ENCODE measurements around the gene PLD3.
"Not testable (repeated sequence)": the region's sequence is repeated elsewhere in the genome, so short reads cannot be mapped to it uniquely, and the experiment has no call there.

Gene PLD3

DNA sequence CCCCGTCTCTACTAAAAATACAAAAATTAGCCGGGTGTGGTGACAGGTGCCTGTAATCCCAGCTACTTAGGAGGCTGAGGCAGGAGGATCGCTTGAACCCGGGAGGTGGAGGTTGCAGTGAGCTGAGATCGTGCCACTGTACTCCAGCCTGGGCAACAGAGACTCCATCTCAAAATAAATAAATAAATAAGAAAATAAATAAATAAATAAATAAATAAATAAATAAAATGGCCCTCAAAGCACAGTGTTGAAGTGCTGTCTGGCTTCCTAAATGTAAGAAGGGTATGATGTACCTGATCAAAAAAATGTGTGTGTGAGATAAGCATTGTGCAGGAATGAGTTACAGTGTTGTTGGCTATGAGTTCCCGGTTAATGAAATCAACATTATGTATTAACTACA lies 15.4 kb upstream of the PLD3 start:
- DNase-seq (ENCODE audit: low spot score), result not testable (repeated sequence)

DNA sequence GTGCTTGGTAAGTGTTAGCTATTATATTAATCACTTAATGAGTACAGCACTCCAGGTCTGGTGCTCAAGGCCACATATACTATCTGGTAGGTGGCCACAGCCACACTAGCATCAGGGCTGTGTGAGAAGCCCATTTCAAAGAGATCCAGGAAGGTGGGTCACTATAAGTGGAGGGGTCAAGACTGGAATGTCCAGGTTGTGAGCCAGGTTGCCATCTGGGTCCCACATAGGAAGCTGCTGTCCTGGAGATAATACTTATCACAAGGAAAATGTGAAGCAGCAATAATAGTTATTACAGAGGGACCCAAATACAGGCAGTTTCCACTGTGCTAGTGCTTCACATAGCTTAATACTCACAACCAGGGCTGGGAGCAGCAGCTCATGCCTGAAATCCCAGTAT lies 13.4 kb upstream of the PLD3 start:
- DNase-seq (ENCODE audit: low spot score), result no peak

DNA sequence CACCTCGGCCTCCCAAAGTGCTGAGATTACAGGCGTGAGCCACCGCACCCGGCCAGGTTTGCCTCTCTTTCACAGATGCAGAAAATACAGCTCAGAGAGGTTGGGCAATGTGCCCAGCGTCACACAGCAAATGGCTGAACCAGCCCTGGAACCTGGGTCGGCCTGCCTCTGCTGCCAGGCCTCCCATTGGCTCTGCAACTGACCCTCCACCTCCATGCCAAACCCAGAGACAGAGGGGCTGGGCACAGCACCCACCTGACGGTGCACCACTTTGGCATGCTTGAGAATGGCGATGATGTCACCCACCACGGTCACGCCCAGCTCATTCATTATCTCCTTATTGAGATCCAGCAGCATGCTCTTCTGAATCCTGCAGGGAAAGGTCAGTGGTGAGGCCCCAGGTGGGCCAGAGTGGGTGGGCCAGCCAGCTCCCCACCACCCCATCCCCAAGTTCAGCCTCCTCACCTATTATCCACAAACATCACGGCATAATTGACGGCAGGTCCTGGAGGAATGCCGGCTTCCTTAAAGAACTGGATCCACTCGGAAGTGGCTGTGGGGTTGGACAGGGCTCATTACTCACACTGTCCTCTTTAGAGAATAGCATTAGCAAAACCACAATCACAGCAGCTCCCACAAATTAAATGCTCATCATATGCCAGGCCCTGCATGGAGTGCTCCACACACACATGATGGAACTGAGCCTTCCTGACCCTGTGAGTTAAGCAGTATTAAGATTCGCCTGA lies 12.5 kb upstream of the PLD3 start:
- no peak for DNase-seq (ENCODE audit: low spot score)

DNA sequence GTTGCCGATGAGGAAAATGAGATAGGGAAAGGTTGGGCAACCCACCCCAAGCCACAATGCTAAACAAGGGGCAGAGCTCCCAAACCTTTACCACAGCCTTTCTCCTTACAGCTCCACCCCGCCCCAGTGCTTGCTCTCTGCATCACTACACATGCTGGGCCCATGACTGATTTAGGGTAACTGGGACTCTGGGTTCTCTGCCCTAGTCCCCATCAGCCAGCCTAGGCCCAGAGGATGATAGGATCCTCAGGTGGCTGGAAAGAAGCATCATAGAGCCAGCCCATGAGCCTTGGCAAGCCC lies 11.9 kb upstream of the PLD3 start:
- DNase-seq (ENCODE audit: low spot score), result no peak

DNA sequence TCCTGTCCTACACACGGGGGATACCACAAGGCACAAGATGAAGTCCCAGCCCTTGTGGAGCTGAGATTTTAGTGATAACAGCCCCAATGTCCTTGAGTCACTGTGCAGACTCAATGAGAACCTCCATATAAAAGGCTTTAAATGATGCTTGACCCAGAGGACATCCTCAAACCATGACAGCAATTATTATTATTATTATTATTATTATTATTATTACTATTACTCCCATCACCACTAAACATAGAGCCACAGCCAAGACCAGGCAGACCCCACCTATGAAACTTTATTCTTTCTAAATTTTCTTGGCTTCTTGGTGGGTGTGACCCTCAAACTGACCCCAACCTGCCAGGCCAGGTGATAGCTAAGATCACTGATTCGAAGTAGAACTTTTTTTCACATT lies 11.4 kb upstream of the PLD3 start:
- no peak for DNase-seq (ENCODE audit: low spot score)

DNA sequence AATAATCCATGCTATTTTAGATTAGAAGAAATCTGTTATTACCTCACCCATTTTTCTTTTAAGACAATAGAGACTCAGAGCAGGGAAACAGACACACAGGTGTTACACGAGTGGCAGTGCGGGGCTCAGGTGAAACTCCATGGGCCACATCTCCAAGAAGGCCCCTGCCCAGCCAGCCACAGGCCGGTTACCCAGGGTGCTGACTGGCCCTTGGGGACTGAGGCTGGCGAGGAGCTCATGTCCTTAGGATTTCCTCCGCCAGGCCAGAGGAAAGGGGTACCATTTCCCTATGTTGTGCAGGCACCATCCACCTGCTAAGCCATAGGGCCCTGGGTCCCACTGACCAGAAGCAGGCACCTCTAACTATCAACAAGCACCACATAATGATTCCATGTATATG lies 10.9 kb upstream of the PLD3 start:
- DNase-seq (ENCODE audit: low spot score), result no peak

DNA sequence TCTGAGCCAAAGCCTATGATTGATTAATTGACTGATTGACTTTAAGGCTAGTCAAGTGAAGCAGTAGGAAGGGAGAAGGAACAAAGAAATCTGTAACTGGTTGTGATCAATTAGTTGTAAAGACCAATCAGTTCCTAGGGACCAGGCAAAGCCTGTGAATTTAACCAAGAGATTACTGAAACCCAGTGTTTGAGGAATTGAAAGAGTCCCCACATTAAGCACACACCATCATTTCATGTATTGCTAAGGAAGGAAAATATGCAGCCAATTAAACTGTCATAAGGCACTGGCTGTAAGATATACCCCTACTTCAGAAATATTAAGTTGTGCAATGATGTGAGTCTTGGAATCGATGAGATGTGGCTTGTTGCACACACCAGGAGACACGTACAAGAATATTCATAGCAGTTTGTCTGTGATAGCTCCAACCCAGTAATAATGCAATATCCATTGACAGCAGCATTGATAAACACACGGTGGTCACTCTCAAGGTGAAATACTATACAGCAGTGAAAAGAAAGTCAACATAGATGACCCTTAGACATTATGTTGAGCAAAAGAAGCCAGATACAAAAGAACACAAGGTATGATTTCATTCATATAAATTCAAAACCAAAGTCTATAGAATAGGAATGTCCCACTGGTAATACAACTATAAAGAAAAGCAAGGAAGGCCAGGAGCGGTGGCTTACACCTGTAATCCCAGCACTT lies 9.3 kb upstream of the PLD3 start:
- DNase-seq (ENCODE audit: low spot score), result no peak

DNA sequence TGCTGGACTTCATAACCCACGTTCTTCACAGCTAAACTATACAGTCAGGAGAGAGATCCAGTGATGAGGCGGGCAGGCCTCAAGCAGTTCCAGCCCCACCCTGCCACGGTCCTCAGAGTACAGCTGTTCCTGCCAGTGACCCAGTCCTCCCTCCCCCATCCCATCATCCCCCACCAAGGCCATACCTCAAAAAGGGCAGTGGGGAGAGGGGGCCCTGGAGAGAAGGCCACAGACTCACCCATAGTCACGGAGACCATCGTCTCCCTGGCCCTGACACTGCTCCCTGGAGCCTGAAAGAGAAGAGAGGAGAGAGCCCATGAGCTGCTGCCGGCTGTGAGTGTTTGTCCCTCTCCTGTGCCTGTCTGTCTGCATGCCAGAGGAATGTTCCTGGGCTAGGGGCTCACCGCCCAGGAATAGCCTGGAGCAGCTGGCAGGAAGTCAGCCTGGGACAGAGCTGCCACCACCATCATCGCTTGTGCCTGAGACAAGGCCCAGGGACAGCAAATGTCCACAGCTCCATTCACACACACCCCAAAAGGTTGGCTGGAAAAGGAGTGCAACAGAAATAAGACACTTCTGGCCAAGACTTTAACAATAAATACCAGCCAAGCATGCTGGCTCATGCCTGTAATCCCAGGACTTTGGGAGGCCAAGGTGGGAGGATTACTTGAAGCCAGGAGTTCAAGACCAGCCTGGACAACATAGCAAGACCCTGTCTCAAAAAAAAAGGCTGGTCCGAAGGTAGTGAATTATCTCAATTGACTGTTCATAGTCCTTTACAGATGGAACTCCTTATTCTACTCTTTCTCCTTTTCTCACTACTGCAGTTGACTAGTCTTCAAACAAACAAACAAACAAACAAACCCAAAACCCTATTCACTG lies 6.7 kb upstream of the PLD3 start:
- DNase-seq (ENCODE audit: low spot score), result peak; percentile 27

DNA sequence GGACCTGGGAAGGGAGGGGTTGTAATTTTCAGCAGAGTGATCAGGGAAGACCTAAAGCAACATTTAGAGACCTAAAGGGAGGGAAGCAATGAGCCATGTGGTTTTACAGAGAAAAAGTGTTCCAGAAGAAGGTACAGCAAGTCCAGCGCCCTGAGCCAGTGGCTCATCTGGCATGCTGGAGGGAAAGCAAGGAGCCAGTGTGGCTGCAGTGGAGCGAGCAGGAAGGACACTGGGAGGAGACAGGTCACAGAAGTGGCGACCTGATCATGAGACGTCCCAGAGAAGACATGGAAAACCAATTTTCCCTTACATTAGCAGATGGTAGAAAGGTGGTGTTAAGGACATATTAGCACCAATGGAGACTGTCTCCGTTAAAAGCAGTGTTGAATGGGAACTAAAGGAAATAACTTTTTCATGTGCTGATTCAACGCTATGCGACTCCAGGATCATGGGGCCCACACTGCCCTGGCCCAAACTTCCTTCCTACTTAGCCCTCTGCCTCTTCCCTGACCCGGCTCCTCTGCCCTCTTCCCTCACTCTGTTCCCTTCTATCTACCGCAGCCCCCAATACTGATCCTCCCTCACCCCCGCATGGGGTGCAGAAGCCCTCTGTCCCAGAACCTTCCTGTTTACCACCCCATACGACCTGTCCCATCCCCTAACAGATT lies 5.7 kb upstream of the PLD3 start:
- DNase-seq (ENCODE audit: low spot score), result no peak

DNA sequence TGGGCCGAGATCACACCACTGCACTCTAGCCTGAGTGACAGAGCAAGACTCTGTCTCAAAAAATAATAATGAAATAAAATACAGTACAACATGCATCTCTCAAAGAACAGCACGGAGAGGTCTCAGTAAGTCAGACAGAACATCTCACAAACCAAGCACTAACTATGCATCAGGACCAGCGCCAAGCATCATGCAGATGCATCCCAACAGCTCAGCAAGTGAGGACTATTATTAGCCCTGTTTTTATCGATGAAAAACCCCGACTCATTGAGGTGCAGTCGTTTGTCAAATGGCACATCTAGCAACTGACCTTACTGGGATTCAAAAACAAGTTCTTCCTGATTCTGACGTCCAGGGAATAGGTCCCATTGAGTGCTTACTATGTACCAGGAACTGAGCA lies 4.1 kb upstream of the PLD3 start:
- no peak for DNase-seq (ENCODE audit: low spot score)

DNA sequence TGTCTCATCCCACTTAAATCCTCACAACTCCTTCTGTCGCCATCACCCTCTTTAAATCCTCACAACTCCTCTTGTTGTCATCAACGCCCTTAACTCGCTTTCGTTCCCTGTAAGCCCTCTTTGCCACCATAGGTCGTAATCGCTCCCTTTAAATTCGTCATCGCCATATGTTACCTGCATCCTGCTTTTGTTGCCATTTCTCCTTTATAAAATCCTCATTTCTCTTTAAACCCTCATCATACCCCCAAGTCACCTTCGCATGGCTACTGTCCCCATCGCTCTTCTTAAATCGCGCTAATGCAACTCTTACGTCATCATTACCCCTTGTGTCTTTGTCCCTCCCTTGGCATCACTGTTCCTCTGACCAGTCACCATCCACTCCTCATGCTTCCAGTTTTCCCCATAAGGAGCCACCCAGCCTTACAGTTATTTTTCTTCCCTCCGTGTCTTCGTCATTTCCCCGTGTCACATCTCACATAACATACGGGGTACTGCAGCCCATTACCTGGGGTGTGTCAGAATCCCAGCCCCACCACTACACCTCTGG lies 539 bp downstream of the PLD3 start:
- DNase-seq (ENCODE audit: low spot score), result peak; percentile 70

DNA sequence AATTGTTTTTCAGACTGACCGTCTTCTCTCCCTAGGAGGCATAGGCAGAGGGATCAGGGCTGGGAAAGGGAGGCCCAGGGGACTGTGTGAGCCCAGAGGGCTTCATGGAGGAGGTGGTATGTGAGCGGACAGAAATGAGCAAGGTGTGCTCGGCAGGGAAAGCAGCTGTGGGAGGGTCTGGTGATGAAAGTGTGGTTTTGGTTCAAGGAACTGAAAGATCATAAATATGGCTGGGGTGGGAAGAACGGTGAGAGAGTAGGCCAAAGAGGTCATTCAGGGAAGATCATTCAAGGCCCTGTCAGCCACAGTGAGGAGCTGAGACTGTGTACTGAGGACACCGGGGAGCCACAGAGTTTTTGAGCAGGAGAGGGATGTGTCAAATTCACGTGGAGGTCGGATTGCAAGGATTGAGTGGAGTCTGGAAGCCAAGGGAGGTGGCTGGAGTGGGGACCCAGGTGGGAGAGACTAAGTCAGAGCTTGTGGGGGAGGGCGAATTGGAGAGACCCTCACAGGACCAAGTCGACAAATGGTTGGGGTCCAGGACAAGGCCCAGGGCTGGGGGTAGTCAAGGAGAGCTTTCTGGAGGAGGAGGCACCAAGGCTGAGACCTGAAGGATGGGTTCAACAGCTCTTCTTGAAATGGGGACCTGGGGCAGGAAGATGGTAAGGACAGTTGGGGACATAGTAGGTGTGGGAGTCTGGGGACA lies 7.6 kb downstream of the PLD3 start:
- no peak for DNase-seq (ENCODE audit: low spot score)

DNA sequence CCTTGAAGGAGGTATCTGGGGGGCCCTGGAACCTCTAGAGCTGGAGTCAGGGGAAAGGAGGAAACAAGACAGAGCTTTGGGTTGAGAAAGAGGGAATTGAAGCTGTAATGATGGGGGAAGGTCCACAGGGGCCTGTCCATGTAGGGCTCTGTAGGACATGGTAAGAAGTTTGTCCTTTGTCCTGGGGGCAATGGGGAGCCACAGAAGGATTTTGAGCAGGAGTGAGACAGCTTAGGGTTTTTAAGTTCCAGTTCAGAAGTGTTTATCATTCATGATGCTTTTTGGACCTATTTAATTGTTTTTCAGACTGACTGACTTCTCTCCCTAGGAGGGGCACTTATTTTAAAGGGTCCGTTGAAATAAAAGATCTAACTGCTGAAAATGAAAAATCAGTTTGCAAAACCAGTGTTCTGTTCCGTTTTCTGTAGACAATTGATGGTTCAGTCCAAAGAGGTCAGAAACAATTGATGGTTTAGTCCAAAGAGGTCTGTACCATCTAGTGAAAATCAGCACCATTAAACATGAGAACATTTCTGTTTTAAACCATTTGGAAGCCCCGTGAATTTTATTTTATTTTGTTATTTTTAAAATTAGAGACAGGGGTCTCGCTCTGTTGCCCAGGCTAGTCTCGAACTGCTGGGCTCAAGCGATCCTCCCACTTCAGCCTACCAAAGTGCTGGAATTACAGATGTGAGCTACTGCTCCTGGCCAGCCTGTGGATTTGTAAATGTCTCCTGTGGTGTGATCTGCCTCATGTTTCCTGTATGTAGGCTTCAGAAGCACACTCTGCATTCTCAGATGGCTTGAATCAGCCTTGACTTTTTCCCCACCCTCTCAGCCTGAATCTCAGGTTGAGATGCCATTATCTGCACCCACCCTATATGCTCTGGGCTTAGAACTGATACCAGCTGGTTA lies 8.4 kb downstream of the PLD3 start:
- DNase-seq (ENCODE audit: low spot score), result no peak

DNA sequence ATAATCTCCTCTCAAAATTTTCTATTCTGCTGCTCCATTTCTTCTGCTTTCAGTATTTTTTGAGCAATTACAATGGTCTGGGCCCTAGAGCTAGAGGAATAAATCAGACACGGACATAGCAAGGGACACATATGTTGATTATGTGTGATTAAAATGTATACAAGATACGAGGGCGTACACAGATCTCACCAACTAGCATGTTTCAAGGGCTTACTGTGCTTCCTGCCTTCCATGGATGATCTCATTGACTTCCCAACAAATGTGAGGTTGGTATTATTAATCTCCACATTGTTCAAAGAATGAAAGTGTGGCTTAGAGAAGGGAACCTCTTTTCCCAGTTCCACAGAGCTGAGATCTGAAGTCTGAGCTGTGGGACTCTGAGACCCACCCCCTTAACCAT lies 9.1 kb downstream of the PLD3 start:
- DNase-seq (ENCODE audit: low spot score), result no peak

DNA sequence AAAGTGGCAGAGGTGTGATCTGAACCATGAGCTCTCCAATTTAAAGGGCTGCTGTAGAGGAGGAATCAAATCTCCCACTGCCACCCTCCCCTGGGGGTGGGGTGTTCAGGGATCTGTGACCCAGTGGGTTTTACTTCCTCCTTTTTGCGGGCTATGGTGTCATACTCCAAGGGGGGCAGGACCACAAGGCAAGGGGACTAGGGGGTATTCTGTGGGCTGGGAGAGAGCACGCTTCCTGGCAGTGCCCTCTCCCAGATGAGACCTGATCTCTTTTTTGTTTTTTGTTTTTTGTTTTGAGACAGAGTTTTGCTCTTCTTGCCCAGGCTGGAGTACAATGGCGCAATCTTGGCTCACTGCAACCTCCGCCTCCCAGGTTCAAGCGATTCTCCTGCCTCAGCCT lies 10.3 kb downstream of the PLD3 start:
- DNase-seq (ENCODE audit: low spot score), result no peak

DNA sequence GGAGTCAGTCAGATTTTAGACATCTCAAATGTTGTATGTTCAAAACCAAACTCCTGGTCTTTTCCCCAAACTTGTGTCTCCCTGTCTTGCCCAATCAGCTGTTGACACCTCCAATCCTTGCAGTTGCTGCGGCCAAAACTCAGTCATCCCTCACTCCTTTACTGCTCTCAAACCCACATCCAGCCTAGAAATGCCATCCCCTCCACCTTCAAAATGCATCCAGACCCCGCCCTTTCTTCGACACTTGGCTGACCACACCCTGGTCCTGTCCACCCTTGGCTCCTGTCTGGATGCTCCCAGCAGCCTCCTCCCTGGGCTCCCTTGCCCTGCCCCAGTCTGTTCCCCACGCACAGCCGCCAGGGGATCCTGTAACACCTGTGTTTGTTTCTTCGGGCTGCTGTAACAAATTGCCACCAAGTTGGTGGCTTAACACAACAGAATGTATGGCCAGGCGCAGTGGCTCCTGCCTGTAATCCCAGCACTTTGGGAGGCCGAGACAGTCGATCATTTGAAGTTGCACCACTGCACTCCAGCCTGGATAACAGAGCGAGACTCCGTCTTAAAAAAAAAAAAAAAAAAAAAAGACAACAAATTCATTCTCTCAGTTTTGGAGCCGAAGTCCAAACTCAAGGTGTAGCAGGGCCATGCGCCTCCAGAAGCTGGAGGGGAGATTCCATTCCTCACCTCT lies 11.7 kb downstream of the PLD3 start:
- no peak for DNase-seq (ENCODE audit: low spot score)

DNA sequence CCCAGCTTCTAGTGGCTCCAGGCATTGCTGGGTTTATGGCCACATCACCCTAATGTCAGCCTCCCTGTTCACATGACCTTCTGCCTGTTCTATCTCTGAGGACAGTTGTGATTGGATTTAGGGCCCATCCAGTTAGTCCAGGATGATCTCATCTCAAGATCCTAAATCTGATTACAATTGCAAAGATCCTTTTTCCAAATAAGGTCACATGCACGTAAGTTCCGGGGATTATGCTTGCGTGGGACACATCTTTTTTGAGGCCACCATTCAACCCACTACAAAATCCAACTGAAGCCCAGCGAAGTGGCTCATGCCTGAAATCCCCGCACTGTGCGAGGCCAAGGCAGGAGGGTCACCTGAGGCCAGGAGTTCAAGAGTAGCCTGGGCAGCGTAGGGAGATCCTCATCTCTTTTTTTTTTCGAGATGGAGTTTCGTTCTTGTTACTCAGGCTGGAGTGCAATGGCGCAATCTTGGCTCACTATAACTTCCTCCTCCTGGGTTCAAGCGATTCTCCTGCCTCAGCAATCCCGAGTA lies 12.3 kb downstream of the PLD3 start:
- no peak for DNase-seq (ENCODE audit: low spot score)

DNA sequence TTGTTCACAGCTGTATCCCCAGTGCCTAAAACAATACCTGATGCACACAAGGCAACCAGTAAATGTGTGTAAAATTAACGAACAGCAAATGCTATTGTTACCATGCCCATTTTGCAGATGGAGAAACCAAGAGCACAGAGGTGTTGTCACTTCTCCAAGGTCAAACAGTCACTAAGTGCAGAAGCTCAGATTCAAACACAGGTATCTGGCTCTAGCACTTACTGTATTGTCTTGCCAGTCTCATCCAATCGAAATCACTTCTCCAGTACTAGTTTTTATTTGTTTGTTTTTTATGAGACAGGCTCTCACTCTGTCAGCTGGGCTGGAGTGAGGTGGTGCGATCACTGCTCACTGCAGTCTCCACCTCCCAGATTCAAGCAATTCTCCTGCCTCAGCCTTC lies 13.7 kb downstream of the PLD3 start:
- no peak for DNase-seq (ENCODE audit: low spot score)

DNA sequence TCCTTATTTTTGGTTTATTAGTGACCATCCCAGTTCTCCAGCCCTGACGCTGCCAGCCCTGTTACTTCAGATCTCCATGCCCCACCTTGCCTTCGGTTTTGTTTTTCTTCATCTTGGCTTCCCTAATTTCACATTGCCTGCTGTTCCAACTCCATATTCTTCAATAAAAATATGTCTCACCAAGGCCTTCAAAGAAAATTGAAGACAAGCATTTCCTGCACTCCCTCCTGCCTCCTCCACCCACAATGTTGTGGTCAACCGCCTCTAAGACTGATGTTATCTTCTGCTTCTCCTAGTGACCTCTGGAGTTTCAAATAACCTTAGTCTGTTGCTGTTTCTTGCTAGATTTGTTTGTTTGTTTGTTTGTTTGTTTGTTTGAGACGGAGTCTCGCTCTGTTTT lies 14.6 kb downstream of the PLD3 start:
- no peak for DNase-seq (ENCODE audit: low spot score)

DNA sequence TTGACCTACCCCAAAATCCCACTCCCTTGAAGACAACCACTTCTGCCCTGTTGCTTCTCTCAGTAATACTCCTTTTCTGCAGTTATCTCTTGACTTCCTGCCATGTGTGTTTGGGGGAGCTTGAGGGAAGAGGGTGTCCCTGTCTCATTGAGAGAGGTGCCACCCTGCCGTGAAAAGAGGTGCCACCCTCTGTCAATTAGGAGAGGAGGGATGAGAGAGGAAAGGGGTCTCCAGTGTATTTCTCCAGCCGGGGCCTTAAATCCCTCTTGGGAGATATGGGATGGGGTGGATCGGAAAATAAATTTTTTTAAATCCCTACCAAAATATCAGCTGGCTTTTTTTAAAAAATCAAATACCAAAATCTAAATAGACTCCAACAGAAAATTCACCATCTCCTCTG lies 16.5 kb downstream of the PLD3 start:
- no peak for DNase-seq (ENCODE audit: low spot score)
